ENCODE measurements around the gene CLCNKA.

Gene CLCNKA

GRCh38 chr1:16082283-16083038 is 60.6 kb downstream of the CLCNKA start:
- DNase-seq = no peak

- no peak for DNase-seq
Measured at GRCh38 chr1:16083486-16083885, 61.6 kb downstream of the CLCNKA start.
